GM12873 (cell line): ENCODE results near the gene TCF15.
A peak's percentile ranks its signal among the peaks of the same experiment; 100 is the strongest.

Source experiments
- CTCF ChIP-seq: IDR thresholded peaks from 2 replicates; pipeline ENCODE4 v1.5.1; 2012; ENCODE audit warnings: low read depth, mild to moderate bottlenecking, moderate library complexity, low read length, control low read depth; ENCODE audit not compliant: insufficient read depth; ENCODE audit errors: missing control alignments

TCF15 gene

GRCh38 chr20:653110-653589 is 43.0 kb upstream of the TCF15 start, which contains the start of gene SRXN1:
TSS of gene SRXN1 (minus strand) at chr20:653200. CDS start at chr20:653185, 15 bp downstream.
- TF ChIP-seq CTCF, result peak; percentile 61

GRCh38 chr20:652615-653109 is 42.6 kb upstream of the TCF15 start:
- no peak for TF ChIP-seq CTCF

GRCh38 chr20:651713-652614 is 41.9 kb upstream of the TCF15 start:
- no peak for TF ChIP-seq CTCF

DNA sequence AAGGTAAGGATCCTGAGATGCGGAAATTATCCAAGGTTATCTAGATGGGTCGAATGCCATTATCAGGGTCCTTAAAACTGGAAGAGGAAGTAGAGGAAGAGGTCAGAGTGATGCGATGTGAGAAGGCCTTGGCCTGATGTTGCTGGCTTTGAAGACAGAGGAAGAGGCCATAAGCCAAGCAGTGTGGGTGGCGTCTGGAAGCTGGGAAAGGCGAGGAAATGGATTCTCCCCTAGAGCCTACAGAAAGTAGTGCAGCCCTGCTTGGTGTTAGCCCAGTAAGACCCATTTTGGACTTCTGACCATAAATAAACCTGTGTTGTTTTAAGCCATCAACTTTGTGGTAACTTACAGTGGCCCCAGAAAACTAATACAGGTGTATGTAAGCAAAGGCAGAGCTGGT is 40.8 kb upstream of the TCF15 start:
- TF ChIP-seq CTCF, result peak; percentile 20

- TF ChIP-seq CTCF, result no peak
Observed at GRCh38 chr20:650281-650680, 40.2 kb upstream of the TCF15 start.

DNA sequence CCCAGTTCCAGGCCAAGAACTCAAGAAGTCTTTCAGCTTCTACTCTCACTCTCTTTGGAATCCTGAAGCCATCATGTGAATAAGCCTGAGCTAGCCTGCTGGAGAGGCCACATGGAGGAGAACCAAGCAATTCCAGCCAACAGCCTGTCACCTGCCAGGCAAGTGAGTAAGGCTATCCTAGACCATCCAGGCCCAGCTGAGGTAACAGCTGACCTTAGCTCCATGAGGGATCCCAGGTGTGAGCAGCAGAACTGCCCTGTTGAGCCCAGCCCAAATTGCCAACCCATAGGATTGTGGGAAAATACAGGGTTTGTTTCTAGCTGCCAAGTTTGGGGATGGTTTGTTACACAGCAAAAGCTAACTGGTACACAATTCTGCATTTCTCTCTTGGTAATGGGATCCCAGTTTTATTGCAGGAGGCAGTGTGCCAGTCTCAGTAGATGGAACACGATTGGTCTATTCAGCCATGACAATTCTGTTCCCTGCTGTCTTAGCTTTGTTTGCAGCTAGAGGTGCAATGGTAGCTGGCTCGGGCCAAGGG is 37.4 kb upstream of the TCF15 start:
- TF ChIP-seq CTCF, result no peak

- no peak for TF ChIP-seq CTCF
Observed at GRCh38 chr20:646868-647233, 36.7 kb upstream of the TCF15 start.
